Fibroblast of skin of abdomen (primary cell): ENCODE results near the gene APOBEC3B. TPM values are rescaled to one million over a fixed set of nuclear protein-coding genes. Genes with fewer than 3 reads are reported as not detected.
"Not testable (repeated sequence)": the region's sequence is repeated elsewhere in the genome, so short reads cannot be mapped to it uniquely, and the experiment has no call there.

Source experiments
- DNase-seq: peaks from one replicate; pipeline ENCODE4 v3.0.0-alpha.2; 2013
- polyA plus RNA-seq, 2 experiments: library from polyadenylated mRNA; unstranded; fragments of 120-200 nt; gene quantifications; one replicate each; pipeline ENCODE4 v1.2.1, GENCODE V29; 2013; ENCODE audit not compliant: insufficient read length in 2 of 2

APOBEC3B gene
- 9.9 TPM for polyA plus RNA-seq (2013, experiment 1 of 2; ENCODE audit: insufficient read length)
- 10.0 TPM for polyA plus RNA-seq (2013, experiment 2 of 2; ENCODE audit: insufficient read length)

- peak; percentile 95 for DNase-seq
These were observed at the start of gene APOBEC3B for GRCh38 chr22:38981992-38982927. APOBEC3B (plus strand) TSS chr22:38982347; CDS start chr22:38982454, 107 bp downstream.

- DNase-seq = no peak
These were observed 47.1 kb upstream of the APOBEC3B start for GRCh38 chr22:38935023-38935422.

GRCh38 chr22:38935616-38936015 is 46.5 kb upstream of the APOBEC3B start:
- no peak for DNase-seq

GRCh38 chr22:38936562-38936961 is 45.6 kb upstream of the APOBEC3B start:
- DNase-seq = no peak

GRCh38 chr22:38937036-38937435 is 45.1 kb upstream of the APOBEC3B start:
- no peak for DNase-seq

GRCh38 chr22:38937541-38937940 is 44.6 kb upstream of the APOBEC3B start:
- no peak for DNase-seq

- DNase-seq = no peak
These were observed 43.9 kb upstream of the APOBEC3B start for GRCh38 chr22:38938221-38938620.

GRCh38 chr22:38938925-38939324 is 43.2 kb upstream of the APOBEC3B start:
- DNase-seq = no peak

GRCh38 chr22:38940811-38941384 is 41.2 kb upstream of the APOBEC3B start:
- DNase-seq = no peak

GRCh38 chr22:38941488-38941987 is 40.6 kb upstream of the APOBEC3B start:
- no peak for DNase-seq

- no peak for DNase-seq
These were observed 39.4 kb upstream of the APOBEC3B start for GRCh38 chr22:38942702-38943101.

- DNase-seq = no peak
These were observed 38.9 kb upstream of the APOBEC3B start for GRCh38 chr22:38943201-38943600.

GRCh38 chr22:38943882-38944281 is 38.3 kb upstream of the APOBEC3B start:
- no peak for DNase-seq

GRCh38 chr22:38944653-38945052 is 37.5 kb upstream of the APOBEC3B start:
- no peak for DNase-seq

GRCh38 chr22:38945706-38946338 is 36.3 kb upstream of the APOBEC3B start:
- not testable (repeated sequence) for DNase-seq

GRCh38 chr22:38946771-38947170 is 35.4 kb upstream of the APOBEC3B start:
- DNase-seq = no peak

GRCh38 chr22:38947321-38948140 is 34.6 kb upstream of the APOBEC3B start:
- no peak for DNase-seq

- no peak for DNase-seq
These were observed 33.8 kb upstream of the APOBEC3B start for GRCh38 chr22:38948181-38948940.

GRCh38 chr22:38949889-38950405 is 32.2 kb upstream of the APOBEC3B start:
- no peak for DNase-seq

- DNase-seq = no peak
These were observed 31.4 kb upstream of the APOBEC3B start for GRCh38 chr22:38950527-38951295.
